ENCODE data around the gene MFSD12.

- TF ChIP-seq CTCF (IDR thresholded peaks at IDR 0.05) (peak in 4 of 6 experiments; percentile 29 to 46 (median 36)), POLR2A (IDR thresholded peaks at IDR 0.05) (no peak)
These were observed 367 bp downstream of the MFSD12 start for GRCh38 chr19:3556978-3557460.
